M059J (cell line): Measurements from ENCODE around the gene LHX5. TPM values are rescaled to one million over a fixed set of nuclear protein-coding genes. Genes with fewer than 3 reads are reported as not detected.

Experiments
- DNase-seq: peaks from one replicate; pipeline ENCODE4 v3.0.0-alpha.2; 2012; ENCODE audit warnings: low read depth
- total RNA-seq: library from RNA; depleted of rRNA; stranded (reverse); fragments of >200 nt; shearing (Covaris generic); gene quantifications from 2 replicates; pipeline ENCODE4 v1.2.3, GENCODE V29; 2014

Gene LHX5
- total RNA-seq, 1 experiment from 2014 or later, result 0.02 TPM

DNA sequence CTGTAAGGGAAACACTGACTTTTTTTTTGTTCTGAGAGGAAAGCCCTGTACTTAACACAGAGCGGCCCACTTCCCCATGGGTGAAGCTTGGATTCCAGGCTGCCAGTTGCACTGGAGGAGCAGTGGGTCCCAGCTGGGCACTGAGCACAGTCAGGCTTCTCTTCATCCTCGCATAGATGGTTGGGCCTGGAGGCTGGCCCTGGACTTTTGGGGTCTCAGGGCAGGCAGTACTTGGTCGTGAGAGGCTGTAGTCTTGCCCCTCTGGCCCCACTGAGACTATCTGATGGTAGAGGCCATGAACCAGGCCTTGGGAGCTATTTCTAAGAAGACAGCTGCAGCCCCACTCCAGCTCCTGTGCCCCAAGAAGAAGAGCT is 6.2 kb upstream of the LHX5 start:
- DNase-seq, result no peak

GRCh38 chr12:113477171-113477841 is 5.6 kb upstream of the LHX5 start:
- DNase-seq, result no peak

- no peak for DNase-seq
Measured at GRCh38 chr12:113476176-113476986, 4.7 kb upstream of the LHX5 start.

DNA sequence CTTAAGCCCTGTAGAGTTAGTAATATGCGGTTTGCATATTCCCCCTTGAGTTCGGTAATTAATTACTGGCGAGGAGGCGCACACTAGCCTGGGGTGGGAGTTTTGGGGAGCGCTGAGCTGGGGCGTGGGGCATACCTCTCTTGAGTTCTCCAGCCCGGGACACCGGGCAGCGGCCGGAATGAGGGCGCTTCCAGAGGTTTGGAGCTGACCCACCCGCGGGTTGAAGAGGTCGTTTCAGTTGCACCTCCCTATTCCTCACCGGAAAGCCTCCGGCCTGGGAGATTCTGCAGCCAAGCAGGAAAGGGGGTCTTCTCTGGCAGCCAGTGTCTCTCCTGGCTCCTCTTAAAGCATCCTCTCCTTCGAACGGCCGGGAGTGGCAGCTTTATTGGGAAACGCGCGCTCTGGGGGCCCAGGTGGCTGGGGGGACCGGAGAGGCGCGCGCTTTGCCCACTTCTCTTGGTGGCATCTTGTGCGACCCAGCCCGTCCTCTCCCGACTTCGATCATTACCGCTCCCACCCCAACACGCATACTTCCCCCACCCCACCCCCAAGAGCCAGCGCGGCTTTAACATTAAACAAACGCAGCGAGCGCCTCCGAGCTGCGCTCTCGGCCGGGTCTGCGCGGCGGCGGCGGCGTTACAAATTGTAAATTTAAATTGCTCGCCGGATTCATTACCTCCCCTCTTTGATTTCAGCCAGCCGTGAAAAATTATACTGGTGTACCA is 3.9 kb upstream of the LHX5 start:
- DNase-seq, result no peak

GRCh38 chr12:113474635-113475436 is 3.2 kb upstream of the LHX5 start:
- DNase-seq, result no peak

GRCh38 chr12:113473942-113474341 is 2.3 kb upstream of the LHX5 start:
- peak; percentile 49 for DNase-seq

- no peak for DNase-seq
Measured at GRCh38 chr12:113473400-113473799, 1.7 kb upstream of the LHX5 start.

DNA sequence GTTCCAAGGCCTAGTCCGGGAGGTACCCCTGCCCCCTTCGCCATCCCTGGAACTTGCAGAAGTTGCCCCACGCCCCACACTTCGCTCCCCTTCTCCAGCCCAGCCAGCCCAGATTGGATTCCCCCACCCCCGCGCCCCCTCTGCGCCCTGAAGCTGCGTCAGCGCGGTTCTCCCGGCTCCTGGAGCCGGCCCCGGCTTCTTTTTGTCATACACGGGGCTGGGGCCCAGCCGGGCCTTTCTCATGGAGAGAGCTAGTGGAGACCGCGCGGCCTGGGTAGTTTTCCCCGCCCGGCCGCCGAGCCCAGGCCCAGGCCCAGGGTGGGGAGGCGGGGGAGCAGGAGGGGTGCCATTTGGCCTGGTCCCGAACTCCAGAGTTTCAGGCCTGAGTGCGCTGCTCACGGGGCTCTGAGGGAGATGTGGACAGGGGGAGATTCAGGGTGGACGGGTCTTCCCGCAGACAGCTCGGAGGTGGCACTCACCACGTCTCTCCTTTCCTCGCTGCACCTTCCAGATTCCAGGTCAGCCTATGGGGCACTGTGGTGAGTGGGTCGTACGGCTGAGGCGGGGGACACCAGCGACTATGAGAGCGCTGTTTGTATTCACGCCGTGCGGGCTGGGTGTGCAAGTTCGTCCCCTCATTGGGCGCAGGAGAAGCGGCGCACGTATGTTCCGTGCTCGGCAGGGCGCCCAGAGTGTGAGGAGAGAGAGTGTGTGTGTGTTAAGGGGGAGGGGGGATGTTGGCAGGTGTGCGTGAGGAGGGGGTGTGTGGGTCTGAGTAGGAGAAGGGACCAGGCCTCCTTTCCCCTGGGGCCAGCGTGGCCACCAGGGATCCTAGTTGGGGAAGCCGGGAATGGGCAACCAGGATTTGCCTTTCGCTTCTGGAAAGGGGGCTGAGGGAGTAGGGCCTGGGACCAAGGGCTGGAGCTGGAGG is 785 bp upstream of the LHX5 start:
- DNase-seq, result no peak

- peak; percentile 14 for DNase-seq
Measured at GRCh38 chr12:113470871-113471618, 626 bp downstream of the LHX5 start.

DNA sequence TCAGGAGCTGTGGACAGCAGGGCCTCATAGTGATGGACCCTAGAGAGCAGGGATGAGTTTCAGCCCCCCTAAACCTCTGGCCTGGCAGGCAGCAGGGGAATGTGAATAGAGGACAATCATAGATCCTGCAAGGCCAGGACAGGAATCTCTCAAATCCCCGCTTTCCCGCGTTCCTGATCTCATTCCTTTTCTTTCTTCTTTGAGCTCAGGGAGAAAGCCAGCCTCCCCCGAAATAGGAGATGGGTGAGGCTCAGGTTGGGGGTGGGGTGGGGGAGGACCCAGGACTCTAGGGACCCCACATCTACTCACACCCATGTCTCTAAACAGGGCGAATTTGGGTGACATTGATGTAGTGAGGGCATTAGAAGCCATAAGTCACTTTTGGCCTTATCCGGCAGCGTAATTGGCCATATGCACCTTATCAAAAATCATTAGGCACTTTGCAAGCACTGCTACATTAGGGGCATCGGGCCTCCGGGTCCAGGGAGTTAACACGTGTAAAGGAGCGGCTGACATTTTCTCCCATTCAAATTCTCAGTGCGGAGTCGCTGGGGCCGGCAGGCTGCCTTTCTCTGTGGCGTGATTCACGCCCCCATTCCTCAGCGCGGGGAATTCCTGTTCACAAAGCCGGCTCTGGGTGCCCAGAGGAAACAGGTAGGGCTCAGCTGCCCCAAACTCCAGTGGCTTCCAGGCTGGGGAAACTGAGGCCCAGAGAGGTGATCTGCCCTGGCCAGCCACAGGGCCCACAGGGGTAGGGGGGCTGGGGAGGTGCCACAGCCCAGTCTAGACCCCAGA is 1.5 kb downstream of the LHX5 start:
- no peak for DNase-seq

DNA sequence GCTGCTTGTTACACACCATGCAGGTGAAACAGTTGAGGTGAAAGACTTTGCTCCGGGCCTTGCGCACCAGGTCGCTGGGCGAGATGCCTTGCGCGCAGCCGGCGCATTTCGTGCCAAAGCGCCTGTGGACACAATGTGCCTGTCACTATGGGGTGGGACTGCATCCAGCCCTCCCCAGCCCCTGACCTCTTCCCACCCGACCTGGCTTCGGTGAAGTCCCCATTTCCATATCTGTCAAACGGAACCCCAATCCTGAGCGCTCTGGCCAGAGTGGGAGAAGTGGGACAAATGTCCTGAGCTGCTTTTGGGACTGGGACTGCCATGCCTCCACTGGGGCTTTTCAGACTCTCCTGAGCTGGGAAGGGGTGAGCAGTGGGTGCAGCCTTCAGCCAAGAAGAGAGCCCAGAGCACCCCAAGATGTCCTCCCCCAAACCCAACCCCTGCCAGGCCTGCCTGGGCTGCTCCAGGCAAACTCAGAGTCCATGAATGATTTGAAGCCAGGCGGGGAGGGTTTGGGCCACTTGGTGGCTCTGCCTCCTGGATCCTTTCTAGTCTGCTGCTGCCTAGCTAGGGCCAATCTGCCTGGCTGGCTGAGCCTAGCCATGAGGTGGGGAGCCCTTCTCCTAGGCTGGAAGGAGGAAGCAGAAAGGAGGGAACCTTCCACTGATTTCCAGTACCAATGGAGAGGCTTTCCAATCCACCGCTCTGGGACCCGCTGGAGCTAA is 2.3 kb downstream of the LHX5 start:
- DNase-seq, result no peak

DNA sequence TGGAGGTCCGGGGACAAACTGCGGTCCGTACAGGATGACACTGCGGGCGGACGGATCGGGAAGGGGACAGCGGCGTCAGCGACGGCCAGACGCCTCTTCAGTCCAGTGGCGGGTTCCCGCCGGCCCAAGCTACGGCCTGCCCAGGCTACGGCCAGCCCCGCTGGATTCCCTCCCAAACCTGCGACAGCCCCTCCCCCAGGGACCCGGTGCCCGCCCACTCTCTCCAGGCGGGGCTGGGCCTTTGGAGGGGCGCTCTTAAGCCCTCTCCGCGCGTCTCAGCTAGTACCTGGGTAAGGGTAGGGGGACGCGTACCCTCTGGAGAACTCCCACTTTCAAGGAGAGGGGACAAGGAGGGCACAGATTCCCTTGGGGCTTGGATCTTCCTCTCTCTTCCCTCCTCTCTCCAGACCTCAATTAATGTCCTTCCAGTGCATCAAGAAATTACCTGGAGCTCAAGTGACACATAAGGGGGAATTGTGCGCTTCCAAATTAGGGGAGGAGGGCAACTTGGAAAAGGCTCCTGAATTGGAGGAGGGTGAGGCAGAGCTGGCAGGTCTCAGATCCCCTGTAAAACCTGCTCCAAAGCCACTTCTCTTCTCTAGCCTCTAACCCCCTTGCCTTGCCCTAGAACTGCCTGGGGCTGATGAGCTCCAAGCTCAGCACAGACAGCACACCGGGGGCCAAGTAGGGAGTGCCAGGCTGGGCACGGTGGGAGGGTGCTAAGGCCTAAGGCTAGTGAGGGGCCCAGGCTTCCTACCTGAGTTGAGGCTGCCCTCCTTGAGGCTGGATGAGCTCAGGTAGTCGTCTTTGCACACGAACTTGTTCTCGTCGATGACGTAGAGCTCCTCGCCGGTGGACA is 3.1 kb downstream of the LHX5 start:
- DNase-seq, result no peak

GRCh38 chr12:113467502-113468364 is 3.9 kb downstream of the LHX5 start:
- no peak for DNase-seq

DNA sequence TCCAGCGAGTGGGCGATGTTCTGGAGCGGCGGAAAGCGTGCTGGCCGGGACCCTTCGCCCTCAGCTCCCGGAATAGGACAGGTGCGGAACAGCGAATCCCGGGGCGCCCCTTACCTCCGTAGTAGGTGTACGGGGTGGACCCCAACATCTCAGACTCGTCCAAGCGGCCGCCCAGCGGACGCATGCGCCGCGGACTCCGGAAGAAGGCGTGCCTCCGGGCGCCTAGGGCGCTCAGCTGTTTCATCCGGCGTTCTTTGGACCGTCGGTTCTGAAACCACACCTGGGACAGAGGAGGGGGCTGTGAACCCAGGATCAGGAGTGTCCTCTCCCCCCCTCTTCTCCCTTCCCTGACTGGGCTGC is 4.5 kb downstream of the LHX5 start:
- no peak for DNase-seq

DNA sequence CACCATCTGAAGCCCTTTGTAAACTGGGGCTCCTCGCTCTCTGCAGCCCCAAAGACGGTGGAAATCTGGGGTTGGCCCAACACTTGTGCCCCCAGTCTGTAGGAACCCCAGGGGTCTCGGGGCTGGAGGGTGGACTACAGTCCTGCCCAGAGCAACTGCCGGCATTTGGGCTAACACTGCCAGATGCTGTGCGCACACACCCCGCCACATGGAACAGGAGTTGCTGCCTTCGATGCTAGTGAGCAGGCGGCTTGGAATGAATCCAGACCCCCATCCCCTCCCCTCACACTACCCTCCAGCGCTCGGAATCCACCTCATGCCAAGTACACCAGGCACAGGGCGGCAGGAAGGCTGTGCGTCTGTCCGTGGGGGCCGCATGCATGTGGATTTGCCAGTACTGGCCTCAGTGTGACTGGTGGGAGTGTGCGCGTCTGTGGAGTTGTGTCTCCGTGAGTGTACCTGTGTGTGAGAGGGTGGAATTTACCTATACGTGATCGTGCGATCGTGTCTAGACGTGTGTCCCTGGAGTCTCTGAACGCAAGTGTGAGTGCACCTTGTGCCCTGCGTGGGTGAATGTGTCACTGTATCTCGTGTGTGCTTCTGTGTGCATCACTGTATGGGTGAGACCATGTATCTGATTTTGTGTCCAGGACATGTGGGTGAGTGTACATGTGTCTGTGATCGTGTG is 5.1 kb downstream of the LHX5 start:
- DNase-seq, result no peak

GRCh38 chr12:113465808-113466453 is 5.7 kb downstream of the LHX5 start:
- no peak for DNase-seq
